DMS53 treated with DMSO at 0.1 percent for 48 hours (cell line): ENCODE data around the gene PNPLA6.
"Not testable (repeated sequence)": the region's sequence is repeated elsewhere in the genome, so short reads cannot be mapped to it uniquely, and the experiment has no call there.

Experiments
- DNase-seq: peaks from one replicate; lab custom pipeline; 2025; ENCODE audit not compliant: unreplicated experiment; lab: John Stamatoyannopoulos, UW

PNPLA6 gene

GRCh38 chr19:7529610-7530490 lies 5.7 kb upstream of the PNPLA6 start:
- DNase-seq, result no peak

DNA sequence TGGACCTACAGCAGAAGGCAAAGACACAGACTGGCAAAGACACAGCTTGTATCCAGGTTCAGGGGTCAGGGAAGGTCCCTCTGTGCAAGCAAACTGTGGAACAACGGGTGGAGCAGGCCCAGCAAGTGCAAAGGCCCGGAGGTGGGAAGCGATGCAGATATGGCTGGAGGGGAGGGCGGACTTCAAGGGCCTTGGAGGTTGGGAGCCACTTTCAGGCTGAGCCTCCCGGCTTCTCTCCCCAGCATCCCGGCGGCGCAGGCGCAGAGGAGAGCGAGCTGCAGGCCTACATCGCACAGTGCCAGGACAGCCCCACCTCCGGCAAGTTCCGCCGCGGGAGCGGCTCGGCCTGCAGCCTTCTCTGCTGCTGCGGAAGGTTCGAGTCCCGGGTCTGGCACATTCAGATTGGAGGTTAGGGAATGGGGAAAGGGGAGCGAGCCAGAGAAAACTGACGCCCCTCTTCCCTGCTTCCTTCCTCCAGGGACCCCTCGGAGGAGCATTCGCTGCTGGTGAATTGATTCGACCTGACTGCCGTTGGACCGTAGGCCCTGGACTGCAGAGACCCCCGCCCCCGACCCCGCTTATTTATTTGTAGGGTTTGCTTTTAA lies 2.1 kb upstream of the PNPLA6 start:
- no peak for DNase-seq

- peak; percentile 37 for DNase-seq
These were observed 1.5 kb upstream of the PNPLA6 start for GRCh38 chr19:7533925-7534480.

GRCh38 chr19:7534531-7535046 lies 928 bp upstream of the PNPLA6 start:
- no peak for DNase-seq

DNA sequence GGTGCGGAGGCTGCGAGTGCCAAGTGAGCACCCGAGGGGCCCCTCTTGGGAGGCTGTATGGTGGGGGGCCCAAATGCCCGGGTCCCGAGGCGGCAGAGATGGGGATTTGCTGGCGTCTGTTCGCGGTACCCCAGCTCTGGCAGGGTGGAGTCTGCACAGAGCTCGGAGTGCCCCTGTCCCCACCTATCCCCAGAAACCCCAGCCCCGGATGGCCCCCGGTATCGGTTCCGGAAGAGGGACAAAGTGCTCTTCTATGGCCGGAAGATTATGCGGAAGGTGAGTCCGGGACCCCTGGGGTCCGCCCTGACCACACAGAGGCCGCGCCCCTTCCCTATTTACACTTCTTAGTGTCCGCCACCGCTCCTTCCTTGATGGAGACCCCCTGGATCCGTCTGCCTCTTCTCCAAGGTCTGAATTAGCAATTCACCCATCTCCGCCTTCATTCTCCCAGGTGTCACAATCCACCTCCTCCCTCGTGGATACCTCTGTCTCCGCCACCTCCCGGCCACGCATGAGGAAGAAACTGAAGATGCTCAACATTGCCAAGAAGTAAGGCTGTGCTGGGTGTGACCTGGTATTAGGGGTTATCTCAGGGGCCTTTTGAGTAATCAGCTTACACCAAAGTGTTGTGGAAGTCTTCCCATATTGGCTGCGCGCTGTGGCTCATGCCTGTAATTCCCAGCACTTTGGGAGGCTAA lies 630 bp downstream of the PNPLA6 start:
- DNase-seq, result no peak

DNA sequence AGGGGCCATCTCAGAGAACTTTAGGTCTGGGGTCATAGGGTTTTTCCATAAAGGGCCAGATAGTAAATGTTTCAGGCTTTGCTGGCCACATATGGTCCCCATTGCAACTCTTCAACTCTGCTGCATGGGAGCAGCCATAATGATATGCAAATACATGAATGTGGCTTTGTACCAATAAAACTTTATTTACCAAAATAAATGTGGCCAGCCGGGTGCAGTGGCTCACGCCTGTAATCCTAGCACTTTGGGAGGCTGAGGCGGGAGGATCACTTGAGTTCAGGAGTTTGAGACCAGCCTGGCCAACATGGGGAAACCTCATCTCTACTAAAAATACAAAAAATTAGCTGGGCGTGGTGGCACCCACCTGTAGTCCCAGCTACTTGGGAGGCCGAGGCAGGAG lies 3.5 kb downstream of the PNPLA6 start:
- not testable (repeated sequence) for DNase-seq

- no peak for DNase-seq
These were observed 4.4 kb downstream of the PNPLA6 start for GRCh38 chr19:7539827-7540425.

- no peak for DNase-seq
These were observed 5.4 kb downstream of the PNPLA6 start for GRCh38 chr19:7540761-7541474.

- DNase-seq, result no peak
These were observed 5.9 kb downstream of the PNPLA6 start for GRCh38 chr19:7541475-7541824.

DNA sequence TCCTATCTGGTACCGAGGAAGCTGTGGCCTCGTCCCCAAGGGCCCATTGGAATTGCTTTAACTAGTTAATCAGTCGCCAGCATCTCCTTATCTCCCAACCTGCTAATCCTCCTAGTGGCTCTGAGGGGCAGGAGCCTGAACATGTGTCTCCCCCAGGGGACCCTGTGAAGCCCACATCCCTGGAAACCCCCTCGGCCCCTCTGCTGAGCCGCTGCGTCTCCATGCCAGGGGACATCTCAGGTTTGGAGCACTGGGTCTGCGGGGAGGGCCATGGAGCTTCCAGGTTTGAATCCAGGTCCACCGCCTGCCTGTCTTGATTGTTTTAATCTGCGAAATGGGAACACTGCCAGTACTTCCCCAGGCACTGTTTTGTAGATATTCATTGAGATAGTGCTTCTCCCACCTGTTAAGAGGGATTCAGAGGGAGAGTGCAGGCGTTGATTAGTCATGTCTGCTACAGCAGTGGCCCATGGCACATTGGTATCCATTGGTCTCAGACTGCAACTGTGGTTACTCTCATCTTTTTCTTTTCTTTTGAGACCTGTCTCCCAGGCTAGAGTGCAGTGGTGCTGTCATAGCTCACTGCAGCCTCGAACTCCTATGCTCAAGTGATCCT lies 6.4 kb downstream of the PNPLA6 start:
- DNase-seq, result no peak

DNA sequence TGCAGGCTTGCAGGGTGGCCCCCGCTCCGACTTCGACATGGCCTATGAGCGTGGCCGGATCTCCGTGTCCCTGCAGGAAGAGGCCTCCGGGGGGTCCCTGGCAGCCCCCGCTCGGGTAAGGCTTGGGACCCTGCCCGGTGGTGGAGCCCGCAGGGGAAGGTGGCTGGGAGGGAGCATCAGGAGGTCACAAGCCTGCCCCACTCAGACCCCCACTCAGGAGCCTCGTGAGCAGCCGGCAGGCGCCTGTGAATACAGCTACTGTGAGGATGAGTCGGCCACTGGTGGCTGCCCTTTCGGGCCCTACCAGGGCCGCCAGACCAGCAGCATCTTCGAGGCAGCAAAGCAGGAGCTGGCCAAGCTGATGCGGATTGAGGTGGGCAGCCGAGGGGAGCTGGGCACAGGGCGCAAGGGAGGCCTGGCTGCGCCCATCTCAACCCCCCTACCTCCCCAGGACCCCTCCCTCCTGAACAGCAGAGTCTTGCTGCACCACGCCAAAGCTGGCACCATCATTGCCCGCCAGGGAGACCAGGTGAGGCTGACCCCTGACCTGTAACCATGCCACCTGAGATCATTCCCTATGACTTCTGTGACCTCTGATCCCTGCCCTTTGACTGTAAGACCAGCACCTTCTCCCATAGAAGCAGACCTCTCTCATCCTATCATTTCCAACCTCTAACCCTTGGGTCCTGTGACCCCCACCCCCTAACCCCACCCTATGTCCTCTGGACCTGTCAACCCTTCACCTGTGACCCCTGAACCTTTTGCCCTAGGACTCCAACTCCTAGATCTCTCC lies 7.2 kb downstream of the PNPLA6 start:
- no peak for DNase-seq

GRCh38 chr19:7544626-7545025 lies 9.1 kb downstream of the PNPLA6 start:
- DNase-seq, result no peak

- DNase-seq, result no peak
These were observed 9.8 kb downstream of the PNPLA6 start for GRCh38 chr19:7545300-7545699.

DNA sequence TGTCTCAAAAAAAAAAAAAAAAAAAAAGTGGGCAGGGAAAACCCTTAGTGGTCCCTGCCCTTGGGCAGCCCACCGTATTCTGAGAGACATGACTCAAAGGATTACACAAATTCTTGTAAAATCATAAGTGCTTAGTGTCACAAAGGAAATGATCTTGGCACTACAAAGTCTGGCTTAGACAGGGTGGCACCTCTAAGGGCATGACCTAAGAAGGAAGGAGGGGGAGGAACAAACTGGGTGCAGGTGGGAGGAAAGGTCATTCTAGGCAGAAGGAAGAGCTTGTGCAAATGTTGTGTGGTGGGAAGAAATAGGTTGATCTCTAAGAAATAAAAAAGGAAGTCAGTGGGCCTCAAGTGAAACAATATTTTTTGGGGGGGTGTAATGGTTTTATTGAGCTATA lies 10.4 kb downstream of the PNPLA6 start:
- DNase-seq, result no peak

GRCh38 chr19:7547159-7547558 lies 11.6 kb downstream of the PNPLA6 start:
- no peak for DNase-seq

- DNase-seq, result no peak
These were observed 14.1 kb downstream of the PNPLA6 start for GRCh38 chr19:7549429-7550148.

GRCh38 chr19:7550169-7550770 lies 14.8 kb downstream of the PNPLA6 start:
- no peak for DNase-seq
